Erythroblast (primary cell): ENCODE results near the gene ZBTB1.

Experiments
- GATA1 ChIP-seq: IDR thresholded peaks from 2 replicates; pipeline ENCODE4 v1.6.1; 2011; ENCODE audit warnings: low read depth, mild to moderate bottlenecking, control low read depth, low read length, moderate library complexity
- POLR2A ChIP-seq: IDR thresholded peaks from 2 replicates; pipeline ENCODE4 v1.6.1; 2011; ENCODE audit warnings: mild to moderate bottlenecking, low read length

DNA sequence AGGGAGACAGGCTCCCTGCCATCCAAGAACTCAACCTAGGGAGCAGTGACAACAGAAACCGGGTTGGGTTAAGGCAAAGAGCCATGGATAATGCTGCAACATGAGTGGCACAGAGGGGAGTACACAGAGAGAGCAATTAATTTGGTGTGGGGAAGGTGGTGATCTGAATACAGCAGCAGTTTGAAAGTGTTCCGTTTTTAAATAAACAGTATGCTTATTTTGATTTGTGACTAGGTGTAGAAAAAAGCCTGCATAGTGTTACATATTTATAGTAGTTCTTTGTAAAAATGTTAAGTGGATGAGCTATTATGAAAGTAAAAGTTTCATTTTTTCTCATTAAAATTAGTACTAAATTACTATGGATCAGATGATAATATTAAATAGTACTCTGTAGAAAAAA is 30.5 kb upstream of the ZBTB1 start:
- TF ChIP-seq POLR2A, result no peak
- TF ChIP-seq GATA1, result no peak
